Upper lobe of left lung (tissue), 6 donors: ENCODE data around the gene CRY1. TPM values are rescaled to one million over a fixed set of nuclear protein-coding genes. Genes with fewer than 3 reads are reported as not detected.
"Not testable (repeated sequence)": the region's sequence is repeated elsewhere in the genome, so short reads cannot be mapped to it uniquely, and the experiment has no call there.

Experiments used
- ATAC-seq, 2 donors: fragments of 200-7000 bp; cut with Tn5 transposase; one replicate each; pipeline ENCODE4 v1.9.1; 2022; ENCODE audit warnings: mild to moderate bottlenecking in 2 of 2, moderate library complexity in 2 of 2; ENCODE audit not compliant: low FRiP score in 2 of 2
- DNase-seq, 2 donors: peaks; one replicate each; pipeline ENCODE4 v3.0.0-alpha.2; 2019 to 2020
- H3K27ac ChIP-seq, 4 donors: fragments of 200-600 bp; sonication (generic); one replicate each; pipeline ENCODE4 v1.5.1; 2016 to 2019
- H3K27me3 ChIP-seq, 4 donors: fragments of 200-600 bp; sonication (generic); one replicate each; pipeline ENCODE4 v1.5.1; 2017 to 2019
- H3K36me3 ChIP-seq, 4 donors: fragments of 200-600 bp; sonication (generic); one replicate each; pipeline ENCODE4 v1.5.1; 2016 to 2019
- H3K4me1 ChIP-seq, 4 donors: fragments of 200-600 bp; sonication (generic); one replicate each; pipeline ENCODE4 v1.5.1; 2018 to 2019
- H3K4me3 ChIP-seq, 4 donors: fragments of 200-600 bp; sonication (generic); one replicate each; pipeline ENCODE4 v1.5.1; 2017 to 2019; ENCODE audit warnings: mild to moderate bottlenecking in 2 of 4, moderate library complexity in 1 of 4
- H3K9me3 ChIP-seq, 4 donors: fragments of 200-600 bp; sonication (generic); one replicate each; pipeline ENCODE4 v1.5.1; 2018 to 2019
- EP300 ChIP-seq, 4 donors: sonication (generic); formaldehyde crosslinking; IDR thresholded peaks; one replicate each; pipeline ENCODE4 v1.5.1; 2017; ENCODE audit warnings: antibody characterized with exemption in 4 of 4, control low read depth in 2 of 4
- POLR2A ChIP-seq, 4 donors: fragments of 450-650 bp; IDR thresholded peaks; one replicate each; pipeline ENCODE4 v1.5.1; 2016 to 2017; ENCODE audit warnings: antibody characterized with exemption in 4 of 4, mild to moderate bottlenecking in 2 of 4
- POLR2AphosphoS5 ChIP-seq, 2 donors: sonication (generic); formaldehyde crosslinking; IDR thresholded peaks; one replicate each; pipeline ENCODE4 v1.5.1; 2017; ENCODE audit warnings: antibody characterized with exemption in 2 of 2
- WGBS, 2 donors: methylation state at CpG; one replicate each; pipeline ENCODE4 v1.1.5; 2017 to 2018; 5-methylcytosine and 5-hydroxymethylcytosine counted together
- total RNA-seq, 6 donors: library from RNA; depleted of rRNA in 4 of 6; stranded (reverse); fragments of >200 nt in 4 of 6; gene quantifications; one replicate each; pipeline versions ENCODE4 v1.1.0 to v1.2.1, GENCODE V29; 2016 to 2021
- TF ChIP-seq, protein P1 (sequence below), 6 experiments: fragments of 450-650 bp in 4 of 6; fragments of 200-600 bp in 2 of 6; sonication (generic) in 2 of 6; IDR thresholded peaks; one replicate each; pipeline ENCODE4 v1.5.1; 2016 to 2019; ENCODE audit warnings: antibody characterized with exemption in 6 of 6
- donor health status: DM: no; HTN: no; CAD: no; lungs with moderate emphysema.
- donor health status: DM: no; HTN: yes; CAD: no; lungs with severe emphysema.

The CRY1 gene
- total RNA-seq, 6 donors from 2014 or later: 16.6 to 56.6 (median 42.0) TPM

DNA sequence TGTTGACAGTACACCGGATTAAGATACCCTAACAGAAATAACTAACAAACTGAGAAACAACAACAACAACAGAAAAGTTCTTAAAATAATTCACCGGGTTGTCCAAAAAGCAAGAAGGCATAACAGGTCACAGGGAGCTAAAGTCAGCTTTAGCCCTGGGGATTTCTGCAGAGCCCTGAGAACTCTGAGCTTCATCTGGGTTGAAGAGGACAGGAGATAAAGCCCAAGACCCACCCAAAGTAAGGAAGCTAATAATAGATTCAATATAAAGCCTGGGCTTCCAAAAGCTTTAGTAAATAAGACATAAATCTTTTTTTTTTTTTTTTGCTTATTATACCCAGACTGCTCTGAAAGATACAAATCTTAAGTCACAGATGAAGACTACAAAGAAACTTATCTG is 62.3 kb downstream of the CRY1 start:
- ATAC-seq (no peak), DNase-seq (no peak)
- Histone ChIP-seq H3K4me3 (no peak overlapping the region), H3K36me3 (no peaks in the 10 kb centered on the region), H3K4me1 (peaks cover 11 to 49% (median 18%) of the 10 kb centered on the region in 4 donors), H3K27me3 (no peaks in the 10 kb centered on the region), H3K27ac (no peak overlapping the region), H3K9me3 (no peaks in the 10 kb centered on the region)
- no peak for TF ChIP-seq POLR2AphosphoS5 (IDR thresholded peaks at IDR 0.05)
- TF ChIP-seq EP300 (IDR thresholded peaks at IDR 0.05): no peak
- TF ChIP-seq POLR2A (IDR thresholded peaks at IDR 0.05): no peak
- TF ChIP-seq, protein P1, sequence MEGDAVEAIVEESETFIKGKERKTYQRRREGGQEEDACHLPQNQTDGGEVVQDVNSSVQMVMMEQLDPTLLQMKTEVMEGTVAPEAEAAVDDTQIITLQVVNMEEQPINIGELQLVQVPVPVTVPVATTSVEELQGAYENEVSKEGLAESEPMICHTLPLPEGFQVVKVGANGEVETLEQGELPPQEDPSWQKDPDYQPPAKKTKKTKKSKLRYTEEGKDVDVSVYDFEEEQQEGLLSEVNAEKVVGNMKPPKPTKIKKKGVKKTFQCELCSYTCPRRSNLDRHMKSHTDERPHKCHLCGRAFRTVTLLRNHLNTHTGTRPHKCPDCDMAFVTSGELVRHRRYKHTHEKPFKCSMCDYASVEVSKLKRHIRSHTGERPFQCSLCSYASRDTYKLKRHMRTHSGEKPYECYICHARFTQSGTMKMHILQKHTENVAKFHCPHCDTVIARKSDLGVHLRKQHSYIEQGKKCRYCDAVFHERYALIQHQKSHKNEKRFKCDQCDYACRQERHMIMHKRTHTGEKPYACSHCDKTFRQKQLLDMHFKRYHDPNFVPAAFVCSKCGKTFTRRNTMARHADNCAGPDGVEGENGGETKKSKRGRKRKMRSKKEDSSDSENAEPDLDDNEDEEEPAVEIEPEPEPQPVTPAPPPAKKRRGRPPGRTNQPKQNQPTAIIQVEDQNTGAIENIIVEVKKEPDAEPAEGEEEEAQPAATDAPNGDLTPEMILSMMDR (IDR thresholded peaks at IDR 0.05): no peak
- 67 to 68% methylated on average over 2 of the region's 2 CpGs for WGBS, 2 donors

DNA sequence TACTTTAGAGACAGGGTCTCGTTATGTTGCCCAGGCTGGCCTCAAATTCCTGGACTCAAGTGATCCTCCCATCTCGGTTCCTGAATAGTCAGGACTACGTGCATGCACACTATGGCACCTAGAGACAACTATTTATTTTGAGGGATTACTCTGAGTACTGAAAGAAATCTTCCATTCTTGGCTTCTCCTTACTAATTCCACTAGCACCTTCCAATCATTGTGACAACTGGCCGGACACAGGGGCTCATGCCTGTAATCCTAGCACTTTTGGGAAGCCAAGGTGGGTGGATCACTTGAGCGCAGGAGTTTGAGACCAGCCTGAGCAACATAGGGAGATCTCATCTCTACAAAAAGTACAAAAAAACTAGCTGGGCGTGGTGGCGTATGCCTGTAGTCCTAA is 64.3 kb downstream of the CRY1 start:
- no peak overlapping the region for H3K27ac ChIP-seq
- H3K9me3 ChIP-seq: no peaks in the 10 kb centered on the region
- no peak overlapping the region for H3K4me3 ChIP-seq
- no peak for DNase-seq
- ATAC-seq: no peak
- H3K27me3 ChIP-seq: no peaks in the 10 kb centered on the region
- TF ChIP-seq, protein P1 (IDR thresholded peaks at IDR 0.05): no peak
- TF ChIP-seq POLR2AphosphoS5 (IDR thresholded peaks at IDR 0.05) (no peak), POLR2A (IDR thresholded peaks at IDR 0.05) (no peak), EP300 (IDR thresholded peaks at IDR 0.05) (no peak)
- H3K36me3 ChIP-seq: no peaks in the 10 kb centered on the region
- 88 to 90% methylated on average over 7 of the region's 7 CpGs for WGBS, 2 donors
- H3K4me1 ChIP-seq: peaks cover 6 to 33% (median 16%) of the 10 kb centered on the region in 4 donors

DNA sequence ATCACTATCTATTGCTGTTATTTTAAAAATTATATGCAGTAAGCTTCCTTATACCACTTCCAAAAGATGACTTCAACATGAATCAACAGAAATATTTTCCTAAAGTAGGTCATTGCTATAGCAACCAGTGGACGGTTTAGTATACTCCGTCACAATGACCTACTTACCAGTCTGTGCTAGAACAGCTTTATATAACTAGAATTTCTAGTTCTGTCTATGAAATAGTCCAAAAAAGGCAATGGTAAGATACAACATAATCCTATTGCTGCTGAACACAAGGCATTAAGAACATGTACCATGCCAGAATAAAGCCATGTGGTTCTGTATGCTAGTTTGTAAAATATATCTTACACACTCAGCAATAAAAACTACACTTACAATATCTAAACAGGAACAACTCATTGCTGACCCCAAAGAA is 65.7 kb downstream of the CRY1 start:
- DNase-seq (no peak), ATAC-seq (peak; percentile 92 to 93)
- H3K27me3 ChIP-seq: no peaks in the 10 kb centered on the region
- H3K4me3 ChIP-seq: no peak overlapping the region
- no peaks in the 10 kb centered on the region for H3K9me3 ChIP-seq
- H3K36me3 ChIP-seq: no peaks in the 10 kb centered on the region
- WGBS, 2 donors: 33 to 42% methylated on average over 2 of the region's 2 CpGs
- H3K4me1 ChIP-seq: peaks cover 6 to 33% (median 16%) of the 10 kb centered on the region in 4 donors
- TF ChIP-seq POLR2A (IDR thresholded peaks at IDR 0.05) (no peak), POLR2AphosphoS5 (IDR thresholded peaks at IDR 0.05) (peak in 1 of 2 donors; percentile 28), EP300 (IDR thresholded peaks at IDR 0.05) (peak in 2 of 4 donors; percentile 41 to 88)
- peak overlapping the region; percentile 41 to 83 (median 78) for H3K27ac ChIP-seq

DNA sequence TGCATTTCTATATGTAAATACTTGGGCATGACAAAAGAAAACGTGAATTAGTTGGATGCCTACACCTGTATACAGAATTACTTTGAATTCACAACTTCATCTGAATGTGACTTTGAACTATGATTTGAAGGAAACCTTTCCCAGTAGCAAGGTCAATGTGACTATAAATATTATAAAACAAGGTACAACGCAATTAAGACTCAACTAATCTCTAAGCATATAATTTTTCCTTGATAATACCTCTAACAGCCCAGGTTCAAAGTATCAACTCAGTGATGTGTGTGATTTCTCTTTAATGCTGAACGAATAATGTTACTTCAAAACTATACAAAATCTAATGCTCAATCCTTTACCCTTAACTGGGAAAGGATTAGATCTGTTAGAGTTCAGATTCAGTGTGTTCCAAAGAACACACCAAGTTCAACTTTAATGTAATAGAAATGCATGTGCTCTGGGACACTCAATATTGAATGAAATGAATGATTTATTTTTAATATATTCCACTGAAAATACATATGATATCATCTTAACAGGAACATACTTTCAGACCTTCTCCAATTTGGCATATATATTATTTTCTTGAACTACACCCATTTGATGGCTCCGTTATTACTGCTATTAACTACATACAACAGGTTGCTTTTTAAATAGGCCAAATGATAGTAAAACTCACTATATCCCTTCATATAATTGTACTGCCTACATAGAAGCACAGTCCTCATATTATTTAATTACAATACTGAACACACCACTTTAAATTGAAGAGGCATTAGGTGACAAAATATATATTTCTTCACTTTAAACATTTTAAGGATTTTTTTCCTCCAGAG is 66.3 kb downstream of the CRY1 start:
- peak in 1 of 2 donors; percentile 40 for ATAC-seq
- no peaks in the 10 kb centered on the region for H3K27me3 ChIP-seq

DNA sequence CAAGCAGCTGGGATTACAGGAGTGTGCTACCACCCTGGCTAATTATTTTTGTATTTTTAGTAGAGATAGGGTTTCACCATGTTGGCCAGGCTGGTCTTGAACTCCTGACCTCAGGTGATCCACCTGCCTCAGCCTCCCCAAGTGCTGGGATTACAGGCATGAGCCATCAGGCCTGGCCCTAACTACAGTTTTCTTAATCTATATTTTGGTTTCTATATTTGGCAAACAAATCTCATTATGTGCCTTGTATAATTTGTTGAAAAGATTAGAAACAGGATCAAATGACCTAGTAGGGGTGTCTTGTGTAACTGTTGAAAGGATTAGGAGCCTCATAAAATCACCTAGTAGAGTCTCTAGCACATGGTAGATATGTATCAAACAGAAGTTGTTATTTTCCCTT is 67.0 kb downstream of the CRY1 start:
- H3K36me3 ChIP-seq, H3K27me3 ChIP-seq, H3K9me3 ChIP-seq, H3K4me3 ChIP-seq, ATAC-seq, DNase-seq: not testable (repeated sequence)
- Histone ChIP-seq H3K27ac (peak overlapping the region; percentile 40 to 83 (median 78)), H3K4me1 (peaks cover 6 to 30% (median 16%) of the 10 kb centered on the region in 4 donors)

More for the DNA sequence above, 66.3 kb downstream of the CRY1 start:
- Histone ChIP-seq H3K4me1 (peaks cover 6 to 33% (median 16%) of the 10 kb centered on the region in 4 donors), H3K27ac (peak overlapping the region; percentile 40 to 83 (median 78)), H3K9me3 (no peaks in the 10 kb centered on the region), H3K36me3 (no peaks in the 10 kb centered on the region), H3K4me3 (no peak overlapping the region)
- 63 to 66% methylated on average over 4 of the region's 4 CpGs for WGBS, 2 donors
- no peak for DNase-seq
- TF ChIP-seq POLR2AphosphoS5 (IDR thresholded peaks at IDR 0.05) (no peak), POLR2A (IDR thresholded peaks at IDR 0.05) (no peak), EP300 (IDR thresholded peaks at IDR 0.05) (no peak)
- TF ChIP-seq, protein P1 (IDR thresholded peaks at IDR 0.05): no peak
